K562 (cell line): ENCODE data around the gene NLGN4X. TPM values are rescaled to one million over a fixed set of nuclear protein-coding genes. Genes with fewer than 3 reads are reported as not detected.

Source experiments
- ATAC-seq: fragments of 200-7000 bp; cut with Tn5 transposase; 3 replicates; pipeline ENCODE4 v1.9.1; 2020; ENCODE audit warnings: moderate library complexity
- BruUV-seq: library from RNA; stranded (reverse); fragments of 400-500 nt; replicated peaks from 2 replicates; lab custom pipeline; 2021; lab: Mats Ljungman, UMichigan
- CTCF ChIA-PET: fragments of 300-600 bp; formaldehyde crosslinking; extraction: SDS; loops from one replicate; lab custom pipeline; 2021; ENCODE audit warnings: low intra/inter-chr PET ratio; lab: Yijun Ruan, JAX
- POLR2A ChIA-PET: fragments of 300-600, 350-650 bp; sonication (Branson Sonifier 250); formaldehyde crosslinking; extraction: SDS; loops from one replicate; lab custom pipeline; 2021; ENCODE audit warnings: antibody characterized with exemption, inconsistent platforms; lab: Yijun Ruan, JAX
- DNase-seq, 4 experiments: peaks; one replicate each; pipeline versions ENCODE4 v3.0.0 to v3.0.0-alpha.2; 2011 to 2018; ENCODE audit warnings: low spot score in 3 of 4, mixed read lengths in 3 of 4; ENCODE audit errors: extremely low read depth in 1 of 4
- FAIRE-seq: peaks from 2 replicates; lab custom pipeline; 2011; peaks lifted over from hg19 to GRCh38; lab: Jason Lieb, UNC
- H2AFZ ChIP-seq: 2 replicates; pipeline ENCODE4 v1.6.0; 2011; ENCODE audit warnings: low read depth, low read length, control low read depth, inconsistent platforms
- H3K27ac ChIP-seq: fragments of 200-600 bp; 3 replicates; pipeline ENCODE4 v1.8.0; 2011; ENCODE audit warnings: low read depth, mild to moderate bottlenecking, control low read depth, inconsistent platforms, low read length, moderate library complexity, mixed read lengths; ENCODE audit errors: extremely low read depth
- H3K27me3 ChIP-seq, 2 experiments: fragments of 300-600 bp in 1 of 2; 2 replicates in 1 of 2; 3 replicates in 1 of 2; pipeline versions ENCODE4 v1.6.0 to v1.8.0; 2011; ENCODE audit warnings: inconsistent platforms in 2 of 2, low read length in 2 of 2, mild to moderate bottlenecking in 1 of 2, mixed read lengths in 1 of 2, moderate library complexity in 1 of 2; ENCODE audit not compliant: control insufficient read depth in 2 of 2, insufficient read depth in 2 of 2
- H3K36me3 ChIP-seq: fragments of 300-600 bp; 3 replicates; pipeline ENCODE4 v1.8.0; 2011; ENCODE audit warnings: mild to moderate bottlenecking, low read length, inconsistent platforms; ENCODE audit not compliant: control insufficient read depth, insufficient read depth
- H3K4me1 ChIP-seq, 2 experiments: fragments of 200-600 bp in 1 of 2; replicated peaks in 1 of 2; 2 replicates in 1 of 2; 3 replicates in 1 of 2; pipeline versions ENCODE4 v1.5.1 to v1.8.0; 2011; ENCODE audit warnings: inconsistent platforms in 2 of 2, low read length in 2 of 2, mild to moderate bottlenecking in 1 of 2, mixed read lengths in 1 of 2, moderate library complexity in 1 of 2; ENCODE audit not compliant: control insufficient read depth in 2 of 2, insufficient read depth in 2 of 2
- H3K4me2 ChIP-seq: 2 replicates; pipeline ENCODE4 v1.6.1; 2011; ENCODE audit warnings: low read length, control low read depth, inconsistent platforms, mixed read lengths; ENCODE audit not compliant: insufficient read depth
- H3K4me3 ChIP-seq: fragments of 200-600 bp; sonication (generic), shearing (Covaris generic); 2 replicates; pipeline ENCODE4 v1.5.1; 2016; ENCODE audit warnings: control low read depth, inconsistent platforms
- H3K79me2 ChIP-seq: fragments of 200-600 bp; 3 replicates; pipeline ENCODE4 v1.8.0; 2011; ENCODE audit warnings: low read length, inconsistent platforms; ENCODE audit not compliant: control insufficient read depth, insufficient read depth
- H3K9ac ChIP-seq, 2 experiments: 2 replicates each; pipeline versions ENCODE4 v1.6.0 to v1.6.1; 2011; ENCODE audit warnings: low read depth in 2 of 2, low read length in 2 of 2, control low read depth in 1 of 2, inconsistent platforms in 1 of 2, mild to moderate bottlenecking in 1 of 2, mixed read lengths in 1 of 2; ENCODE audit not compliant: insufficient read depth in 1 of 2
- H3K9me1 ChIP-seq: one replicate; pipeline ENCODE4 v1.6.0; 2011; ENCODE audit warnings: inconsistent platforms, mild to moderate bottlenecking, low read length, moderate library complexity; ENCODE audit not compliant: control insufficient read depth, insufficient read depth
- H3K9me3 ChIP-seq: replicated peaks from 2 replicates; pipeline ENCODE4 v1.5.1; 2011; ENCODE audit warnings: low read depth, low read length, inconsistent platforms; ENCODE audit not compliant: control insufficient read depth, insufficient read depth
- H4K20me1 ChIP-seq: replicated peaks from 2 replicates; pipeline ENCODE4 v1.6.1; 2011; ENCODE audit warnings: low read length, inconsistent platforms, mixed read lengths; ENCODE audit not compliant: control insufficient read depth, insufficient read depth
- PCBP2 ChIP-seq: fragments of 200-400 bp; formaldehyde crosslinking; IDR thresholded peaks from 2 replicates; pipeline ENCODE4 v1.6.1; 2018; ENCODE audit warnings: low read length, low read depth, mild to moderate bottlenecking, moderate library complexity; ENCODE audit not compliant: poor library complexity, severe bottlenecking
- POLR2H ChIP-seq: IDR thresholded peaks from 2 replicates; pipeline ENCODE4 v1.6.1; 2016; ENCODE audit warnings: missing genetic modification characterization, low read depth, mild to moderate bottlenecking, control low read depth, missing compliant biosample characterization, moderate library complexity
- SMC3 ChIP-seq: conservative IDR thresholded peaks from 2 replicates; pipeline ENCODE4 v1.6.1; 2011; ENCODE audit warnings: low read depth, low read length, improper control_type of control experiment; ENCODE audit not compliant: insufficient read depth
- ZNF318 ChIP-seq, 2 experiments: fragments of 450-650 bp; IDR thresholded peaks; 2 replicates each; pipeline ENCODE4 v1.6.1; 2016; ENCODE audit warnings: mild to moderate bottlenecking in 2 of 2, borderline replicate concordance in 1 of 2, low read depth in 1 of 2, moderate library complexity in 1 of 2
- WGBS: fragments of 100-300 bp; shearing (Covaris generic); methylation state at CpG from one replicate; pipeline ENCODE4 v1.1.6; 2016; ENCODE audit warnings: low coverage, mixed read lengths; ENCODE audit not compliant: insufficient coverage; ENCODE audit errors: missing lambda C conversion rate; 5-methylcytosine and 5-hydroxymethylcytosine counted together
- in situ Hi-C: fragments of 300-500 bp; cut with MboI; formaldehyde crosslinking; loops from 4 replicates; pipeline ENCODE4 v1.15.0; 2018; ENCODE audit warnings: inconsistent platforms, mixed read lengths
- intact Hi-C: fragments of 100-400 bp; cut with micrococcal nuclease; formaldehyde crosslinking; loops from 2 replicates; pipeline ENCODE4 v1.14.2; 2022
- polyA plus RNA-seq, 8 experiments: library from polyadenylated mRNA; depleted of rRNA in 4 of 8; stranded (reverse) in 5 of 8; unstranded in 3 of 8; fragments of >200 nt; fragmentation: Nextera tagmentation in 2 of 8; fragmentation: Illumina TruSeq in 1 of 8; extraction: Ambion mirVana in 2 of 8; extraction: Trizol in 1 of 8; gene quantifications; 2 replicates each; pipeline versions ENCODE4 v1.2.1 to v1.2.3, GENCODE V29; 2011 to 2014; ENCODE audit warnings: inconsistent platforms in 1 of 8, missing spikeins in 1 of 8
- total RNA-seq, 7 experiments: library from RNA; depleted of rRNA in 6 of 7; stranded (reverse); fragments of >200 nt in 6 of 7; fragmentation: Illumina TruSeq in 2 of 7; extraction: Trizol in 2 of 7; gene quantifications; 2 replicates each; pipeline versions ENCODE4 v1.2.1 to v1.2.3, GENCODE V29; 2011 to 2021; ENCODE audit warnings: low replicate concordance in 1 of 7
- TF ChIP-seq, protein P1 (sequence below): fragments of 450-650 bp; IDR thresholded peaks from 2 replicates; pipeline ENCODE4 v1.6.1; 2016; ENCODE audit warnings: mild to moderate bottlenecking

The NLGN4X gene
- total and polyA plus RNA-seq, 9 of the 15 experiments (the other 6 are each of a cell fraction or from before 2014, with no cell fraction given), result 0.07 TPM; not detected in 8

DNA sequence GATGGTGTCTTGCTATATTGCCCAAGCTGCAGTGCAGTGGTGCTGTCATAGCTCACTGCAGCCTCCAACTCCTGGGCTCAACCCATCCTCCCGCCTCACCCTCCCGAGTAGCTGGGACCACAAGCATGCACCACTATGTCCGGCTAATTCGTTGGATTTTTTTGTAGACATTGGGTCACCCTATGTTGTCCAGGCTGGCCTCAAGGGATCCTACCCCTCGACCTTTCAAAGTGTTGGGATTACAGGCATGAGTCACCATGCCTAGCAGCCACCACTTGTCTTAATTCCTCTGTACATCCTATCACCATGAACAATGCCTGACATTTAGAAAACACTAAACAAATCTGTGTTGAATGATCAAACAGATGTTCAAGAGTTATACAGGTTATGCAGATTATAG, 76.7 kb downstream of the NLGN4X start:
- in situ Hi-C loops (no loop called here), intact Hi-C loops (no loop called here)
- no peaks in the 10 kb centered on the region for H3K9me1 ChIP-seq
- H3K4me2 ChIP-seq, result no peak overlapping the region
- no TSS peak for BruUV-seq
- WGBS, result 0% methylated on average over 5 of the region's 5 CpGs
- no peaks in the 10 kb centered on the region for H3K4me1 ChIP-seq
- DNase-seq, result no peak
- no peak overlapping the region for H3K4me3 ChIP-seq
- no peak overlapping the region for H3K27ac ChIP-seq
- H3K9me3 ChIP-seq, result no peaks in the 10 kb centered on the region
- H2AFZ ChIP-seq, result no peak overlapping the region
- no peaks in the 10 kb centered on the region for H3K27me3 ChIP-seq
- H3K9ac ChIP-seq, result no peak overlapping the region
- ChIA-PET CTCF (no interaction called here), POLR2A (no interaction called here)
- no peak for FAIRE-seq
- no peaks in the 10 kb centered on the region for H3K79me2 ChIP-seq
- no peaks in the 10 kb centered on the region for H4K20me1 ChIP-seq
- H3K36me3 ChIP-seq, result no peaks in the 10 kb centered on the region
- ATAC-seq, result no peak
- TF ChIP-seq PCBP2 (no peak), ZNF318 (IDR thresholded peaks at IDR 0.05; ENCODE audit: borderline replicate concordance in 1 of 2, low read depth in 1 of 2) (no peak), POLR2H (tag) (no peak), SMC3 (no peak)
- TF ChIP-seq, protein P1, sequence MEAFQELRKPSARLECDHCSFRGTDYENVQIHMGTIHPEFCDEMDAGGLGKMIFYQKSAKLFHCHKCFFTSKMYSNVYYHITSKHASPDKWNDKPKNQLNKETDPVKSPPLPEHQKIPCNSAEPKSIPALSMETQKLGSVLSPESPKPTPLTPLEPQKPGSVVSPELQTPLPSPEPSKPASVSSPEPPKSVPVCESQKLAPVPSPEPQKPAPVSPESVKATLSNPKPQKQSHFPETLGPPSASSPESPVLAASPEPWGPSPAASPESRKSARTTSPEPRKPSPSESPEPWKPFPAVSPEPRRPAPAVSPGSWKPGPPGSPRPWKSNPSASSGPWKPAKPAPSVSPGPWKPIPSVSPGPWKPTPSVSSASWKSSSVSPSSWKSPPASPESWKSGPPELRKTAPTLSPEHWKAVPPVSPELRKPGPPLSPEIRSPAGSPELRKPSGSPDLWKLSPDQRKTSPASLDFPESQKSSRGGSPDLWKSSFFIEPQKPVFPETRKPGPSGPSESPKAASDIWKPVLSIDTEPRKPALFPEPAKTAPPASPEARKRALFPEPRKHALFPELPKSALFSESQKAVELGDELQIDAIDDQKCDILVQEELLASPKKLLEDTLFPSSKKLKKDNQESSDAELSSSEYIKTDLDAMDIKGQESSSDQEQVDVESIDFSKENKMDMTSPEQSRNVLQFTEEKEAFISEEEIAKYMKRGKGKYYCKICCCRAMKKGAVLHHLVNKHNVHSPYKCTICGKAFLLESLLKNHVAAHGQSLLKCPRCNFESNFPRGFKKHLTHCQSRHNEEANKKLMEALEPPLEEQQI, result no peak
